Stimulated activated naive CD8-positive, alpha-beta T cell treated with anti-CD3 and anti-CD28 coated beads, Interleukin-15, amount 100 ng/mL, for 72 hours (primary cell): ENCODE data around the gene LAMB1.
"Not testable (repeated sequence)": the region's sequence is repeated elsewhere in the genome, so short reads cannot be mapped to it uniquely, and the experiment has no call there.

Experiments used
- ATAC-seq: fragments of 150-1000 bp; cut with Tn5 transposase; 2 replicates; pipeline ENCODE4 v1.10.0; 2021; ENCODE audit warnings: mild to moderate bottlenecking, moderate library complexity
- DNase-seq, 2 donors: peaks; one replicate each; pipeline ENCODE4 v3.0.0; 2021 to 2022
- H3K27ac Mint-ChIP-seq, 2 donors: one replicate each; pipeline ENCODE4 v1.8.0; 2022; ENCODE audit warnings: mild to moderate bottlenecking in 2 of 2, mixed read lengths in 2 of 2, moderate library complexity in 2 of 2
- H3K27me3 Mint-ChIP-seq: one replicate; pipeline ENCODE4 v1.8.0; 2022; ENCODE audit warnings: mixed read lengths
- H3K4me1 Mint-ChIP-seq: one replicate; pipeline ENCODE4 v1.8.0; 2022; ENCODE audit warnings: mild to moderate bottlenecking, mixed read lengths
- H3K4me3 Mint-ChIP-seq, 2 donors: one replicate each; pipeline ENCODE4 v1.8.0; 2022; ENCODE audit warnings: mild to moderate bottlenecking in 2 of 2, mixed read lengths in 2 of 2, moderate library complexity in 1 of 2
- H3K9me3 Mint-ChIP-seq, 2 donors: one replicate each; pipeline ENCODE4 v1.8.0; 2022; ENCODE audit warnings: mixed read lengths in 2 of 2

Gene LAMB1

GRCh38 chr7:107972941-107973376 lies 30.0 kb downstream of the LAMB1 start:
- Mint-ChIP-seq H3K27me3 (peaks cover 14% of the 10 kb centered on the region), H3K4me1 (no peaks in the 10 kb centered on the region), H3K4me3 (no peak overlapping the region), H3K9me3 (no peaks in the 10 kb centered on the region), H3K27ac (no peak overlapping the region)
- ATAC-seq, result no peak
- no peak for DNase-seq

DNA sequence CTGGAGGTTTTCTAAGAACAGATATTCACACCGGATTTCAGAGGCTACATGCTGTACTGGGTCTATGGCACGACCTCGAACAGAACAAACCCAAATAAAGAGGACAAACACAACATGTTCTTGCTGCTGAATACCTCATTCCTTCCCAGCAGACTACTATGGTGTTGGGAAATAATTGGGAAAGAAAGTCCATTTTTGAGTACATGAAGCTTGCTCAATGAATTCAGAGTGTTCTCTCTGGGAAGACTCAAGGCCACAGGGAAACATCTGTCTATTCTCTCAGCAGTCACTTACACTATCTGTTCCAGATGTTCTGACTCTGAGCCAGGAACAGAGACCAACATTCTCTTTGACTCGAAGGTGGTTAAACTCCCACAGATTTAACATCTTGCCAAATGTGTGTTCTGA lies 30.9 kb downstream of the LAMB1 start:
- H3K27ac Mint-ChIP-seq, result no peak overlapping the region
- ATAC-seq, result no peak
- no peaks in the 10 kb centered on the region for H3K4me1 Mint-ChIP-seq
- H3K9me3 Mint-ChIP-seq, result no peaks in the 10 kb centered on the region
- H3K27me3 Mint-ChIP-seq, result peaks cover 14% of the 10 kb centered on the region
- no peak for DNase-seq
- no peak overlapping the region for H3K4me3 Mint-ChIP-seq

GRCh38 chr7:107971613-107972012 lies 31.3 kb downstream of the LAMB1 start:
- Mint-ChIP-seq H3K27ac (no peak overlapping the region), H3K9me3 (no peaks in the 10 kb centered on the region), H3K27me3 (peaks cover 14% of the 10 kb centered on the region), H3K4me1 (no peaks in the 10 kb centered on the region), H3K4me3 (no peak overlapping the region)
- ATAC-seq (no peak), DNase-seq (no peak)

- no peaks in the 10 kb centered on the region for H3K4me1 Mint-ChIP-seq
- DNase-seq (no peak), ATAC-seq (no peak)
- no peaks in the 10 kb centered on the region for H3K9me3 Mint-ChIP-seq
- H3K4me3 Mint-ChIP-seq, result no peak overlapping the region
- peaks cover 9% of the 10 kb centered on the region for H3K27me3 Mint-ChIP-seq
- H3K27ac Mint-ChIP-seq, result no peak overlapping the region
Observed at GRCh38 chr7:107971100-107971499, 31.9 kb downstream of the LAMB1 start.

DNA sequence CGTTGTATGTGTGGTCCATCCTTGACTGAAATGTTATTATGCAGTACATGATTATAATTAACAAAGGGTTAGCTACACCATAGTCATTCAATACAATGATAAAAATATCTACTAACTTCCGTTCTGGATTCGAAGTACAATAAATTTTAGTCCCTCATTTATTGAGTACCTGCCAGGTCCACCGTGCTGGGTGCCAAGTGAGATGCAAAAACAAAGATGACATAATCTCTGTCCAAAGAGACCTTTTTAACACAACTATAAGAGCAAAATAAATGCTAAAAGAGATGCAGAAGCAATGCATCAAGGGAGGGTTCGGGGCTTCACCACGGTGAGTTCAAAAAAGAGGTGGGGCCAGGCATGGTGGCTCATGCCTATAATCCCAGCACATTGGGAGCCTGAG lies 33.1 kb downstream of the LAMB1 start:
- Mint-ChIP-seq H3K27ac (no peak overlapping the region), H3K4me1 (no peaks in the 10 kb centered on the region), H3K4me3 (no peak overlapping the region), H3K27me3 (no peaks in the 10 kb centered on the region), H3K9me3 (no peaks in the 10 kb centered on the region)
- ATAC-seq, result no peak
- DNase-seq, result no peak

DNA sequence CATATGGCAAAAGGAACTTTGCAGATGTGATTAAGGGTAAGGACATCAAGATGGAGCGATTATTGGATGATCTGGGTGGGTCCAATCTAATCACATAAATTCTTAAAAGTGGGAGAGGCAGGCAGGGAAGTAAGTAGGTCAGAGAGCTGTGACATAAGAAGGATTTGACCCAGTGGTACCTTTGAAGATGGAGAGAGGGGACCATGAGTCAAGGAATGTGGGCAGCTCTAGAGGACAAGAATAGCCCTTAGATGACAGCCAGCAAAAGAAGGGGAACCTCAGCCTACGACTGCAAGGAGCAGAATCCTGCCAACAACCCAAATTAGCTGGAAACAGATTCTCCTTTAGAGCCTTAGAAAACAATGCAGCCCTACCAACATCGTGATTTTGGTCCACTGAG lies 34.5 kb downstream of the LAMB1 start:
- DNase-seq (no peak), ATAC-seq (no peak)
- H3K4me3 Mint-ChIP-seq, result no peak overlapping the region
- no peaks in the 10 kb centered on the region for H3K4me1 Mint-ChIP-seq
- H3K27ac Mint-ChIP-seq, result no peak overlapping the region
- H3K9me3 Mint-ChIP-seq, result no peaks in the 10 kb centered on the region
- H3K27me3 Mint-ChIP-seq, result no peaks in the 10 kb centered on the region

DNA sequence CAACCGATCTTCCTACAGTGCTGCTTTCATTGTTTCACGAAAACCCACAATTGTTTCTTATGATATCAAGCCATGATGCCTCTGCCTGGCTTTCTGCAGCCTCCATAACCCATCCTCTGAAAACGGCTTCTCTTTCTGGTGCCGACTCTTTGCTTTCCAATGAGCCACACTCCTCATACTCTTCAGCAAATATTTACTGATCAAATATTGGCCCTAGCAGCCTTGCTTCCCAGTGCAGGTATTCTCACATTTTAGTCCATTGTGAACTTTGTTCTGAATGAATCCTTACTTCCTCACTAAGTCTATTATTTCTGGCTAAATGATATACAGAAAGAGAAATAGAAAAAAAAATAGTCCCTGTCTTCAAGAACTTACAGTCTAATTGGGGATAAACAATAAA lies 35.5 kb downstream of the LAMB1 start:
- H3K9me3 Mint-ChIP-seq, result no peaks in the 10 kb centered on the region
- H3K4me1 Mint-ChIP-seq, result no peaks in the 10 kb centered on the region
- H3K4me3 Mint-ChIP-seq, result no peak overlapping the region
- H3K27me3 Mint-ChIP-seq, result no peaks in the 10 kb centered on the region
- no peak for ATAC-seq
- H3K27ac Mint-ChIP-seq, result no peak overlapping the region
- no peak for DNase-seq

- no peaks in the 10 kb centered on the region for H3K27me3 Mint-ChIP-seq
- DNase-seq (no peak), ATAC-seq (no peak)
- H3K9me3 Mint-ChIP-seq, result no peaks in the 10 kb centered on the region
- H3K4me3 Mint-ChIP-seq, result no peak overlapping the region
- H3K4me1 Mint-ChIP-seq, result no peaks in the 10 kb centered on the region
- H3K27ac Mint-ChIP-seq, result no peak overlapping the region
Observed at GRCh38 chr7:107966711-107967110, 36.2 kb downstream of the LAMB1 start.

DNA sequence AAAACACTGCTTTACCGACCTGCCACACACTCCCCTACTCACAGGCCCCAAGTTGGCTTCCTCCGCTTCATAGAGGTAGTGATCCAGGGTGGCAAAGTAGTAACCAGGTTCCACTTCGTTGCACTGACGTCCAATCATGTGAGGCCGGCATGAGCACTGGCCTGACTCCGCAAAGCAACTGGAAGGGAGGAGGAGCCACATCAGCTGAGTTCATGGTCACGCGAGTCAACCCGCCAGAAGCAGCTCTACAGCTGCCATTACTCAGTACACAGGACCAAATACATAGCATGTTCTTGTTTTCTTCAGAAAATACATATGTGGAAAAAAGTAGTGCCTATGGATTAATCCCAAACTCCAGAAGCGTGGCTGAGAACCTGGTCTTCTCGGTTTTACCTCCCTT lies 38.5 kb downstream of the LAMB1 start:
- Mint-ChIP-seq H3K27ac (no peak overlapping the region), H3K4me1 (no peaks in the 10 kb centered on the region), H3K9me3 (no peaks in the 10 kb centered on the region), H3K27me3 (no peaks in the 10 kb centered on the region), H3K4me3 (no peak overlapping the region)
- DNase-seq, result no peak
- no peak for ATAC-seq

DNA sequence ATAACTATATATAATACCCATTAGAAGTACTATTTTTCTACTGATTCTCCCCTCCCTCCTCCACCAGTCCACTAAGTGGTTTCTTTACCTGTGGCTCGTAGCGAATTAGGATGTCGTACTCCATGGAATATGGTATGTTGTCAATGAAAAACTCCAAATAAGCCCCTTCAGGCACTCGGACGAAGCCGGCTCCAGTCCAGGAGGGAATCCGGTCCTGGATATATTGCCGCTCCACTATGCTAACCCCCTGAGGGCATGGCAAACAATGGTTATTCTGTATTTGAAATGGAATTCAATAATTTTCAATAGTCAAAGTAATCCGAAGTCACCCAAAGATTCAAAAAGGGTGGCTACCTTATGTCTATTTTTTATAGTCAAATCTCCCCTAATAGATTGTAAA lies 40.1 kb downstream of the LAMB1 start:
- no peak overlapping the region for H3K27ac Mint-ChIP-seq
- no peaks in the 10 kb centered on the region for H3K4me1 Mint-ChIP-seq
- no peak overlapping the region for H3K4me3 Mint-ChIP-seq
- no peak for ATAC-seq
- H3K27me3 Mint-ChIP-seq, result no peaks in the 10 kb centered on the region
- H3K9me3 Mint-ChIP-seq, result no peaks in the 10 kb centered on the region
- DNase-seq, result no peak

GRCh38 chr7:107961405-107961804 lies 41.6 kb downstream of the LAMB1 start:
- H3K4me3 Mint-ChIP-seq, result no peak overlapping the region
- H3K4me1 Mint-ChIP-seq, result no peaks in the 10 kb centered on the region
- H3K27ac Mint-ChIP-seq, result no peak overlapping the region
- no peaks in the 10 kb centered on the region for H3K9me3 Mint-ChIP-seq
- DNase-seq (no peak), ATAC-seq (no peak)
- H3K27me3 Mint-ChIP-seq, result no peaks in the 10 kb centered on the region

- Mint-ChIP-seq H3K27ac (no peak overlapping the region), H3K9me3 (no peaks in the 10 kb centered on the region), H3K27me3 (no peaks in the 10 kb centered on the region), H3K4me1 (no peaks in the 10 kb centered on the region), H3K4me3 (no peak overlapping the region)
- no peak for ATAC-seq
- DNase-seq, result no peak
Observed at GRCh38 chr7:107960272-107960671, 42.7 kb downstream of the LAMB1 start.

DNA sequence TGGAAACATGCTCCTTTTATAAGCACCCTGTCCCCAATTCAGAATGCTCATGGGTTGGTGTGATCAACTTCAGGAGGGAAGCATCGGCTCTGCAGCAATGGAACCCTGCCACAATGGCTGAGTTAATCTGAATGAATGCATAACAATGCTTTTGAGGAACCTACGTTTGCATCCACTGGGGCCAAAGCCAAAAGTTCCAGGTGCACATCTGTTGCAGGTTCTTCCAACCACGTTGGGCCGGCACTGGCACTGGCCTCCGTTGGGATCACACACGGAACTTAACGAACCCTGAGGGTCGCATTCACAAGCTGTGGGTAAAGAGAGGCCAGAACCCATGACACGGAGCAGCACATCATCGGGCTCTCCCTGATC lies 43.4 kb downstream of the LAMB1 start:
- ATAC-seq (no peak), DNase-seq (no peak)
- H3K4me3 Mint-ChIP-seq, result no peak overlapping the region
- no peak overlapping the region for H3K27ac Mint-ChIP-seq
- H3K4me1 Mint-ChIP-seq, result no peaks in the 10 kb centered on the region
- H3K9me3 Mint-ChIP-seq, result no peaks in the 10 kb centered on the region
- no peaks in the 10 kb centered on the region for H3K27me3 Mint-ChIP-seq

GRCh38 chr7:107958764-107959526 lies 44.0 kb downstream of the LAMB1 start:
- H3K9me3 Mint-ChIP-seq, result no peaks in the 10 kb centered on the region
- ATAC-seq, result no peak
- H3K4me1 Mint-ChIP-seq, result no peaks in the 10 kb centered on the region
- H3K27ac Mint-ChIP-seq, result no peak overlapping the region
- no peak for DNase-seq
- H3K27me3 Mint-ChIP-seq, result no peaks in the 10 kb centered on the region
- no peak overlapping the region for H3K4me3 Mint-ChIP-seq

- ATAC-seq (no peak), DNase-seq (no peak)
- Mint-ChIP-seq H3K9me3 (no peaks in the 10 kb centered on the region), H3K4me3 (no peak overlapping the region), H3K27me3 (no peaks in the 10 kb centered on the region), H3K4me1 (no peaks in the 10 kb centered on the region), H3K27ac (no peak overlapping the region)
Observed at GRCh38 chr7:107957436-107957835, 45.5 kb downstream of the LAMB1 start.

- not testable (repeated sequence) for H3K27me3 Mint-ChIP-seq, H3K9me3 Mint-ChIP-seq, H3K4me3 Mint-ChIP-seq, H3K27ac Mint-ChIP-seq, DNase-seq, ATAC-seq, H3K4me1 Mint-ChIP-seq
Observed at GRCh38 chr7:107956950-107957349, 46.0 kb downstream of the LAMB1 start.

- H3K9me3 Mint-ChIP-seq, result no peaks in the 10 kb centered on the region
Observed at GRCh38 chr7:107955394-107955793, 47.6 kb downstream of the LAMB1 start.

More at GRCh38 chr7:107955394-107955793, 47.6 kb downstream of the LAMB1 start:
- H3K27me3 Mint-ChIP-seq, result no peaks in the 10 kb centered on the region
- no peak overlapping the region for H3K27ac Mint-ChIP-seq
- no peak overlapping the region for H3K4me3 Mint-ChIP-seq
- H3K4me1 Mint-ChIP-seq, result no peaks in the 10 kb centered on the region
- ATAC-seq (no peak), DNase-seq (no peak)
